Left lung (tissue), 10 donors: Measurements from ENCODE around the gene FBXO9. TPM values are rescaled to one million over a fixed set of nuclear protein-coding genes. Genes with fewer than 3 reads are reported as not detected.

Experiments
- ATAC-seq: fragments of 200-7000 bp; cut with Tn5 transposase; one replicate; pipeline ENCODE4 v1.9.1; 2020; ENCODE audit warnings: moderate library complexity
- DNase-seq, 4 donors: peaks; one replicate each; pipeline ENCODE4 v3.0.0-alpha.2; 2013 to 2020
- H3K27ac ChIP-seq, 2 donors: fragments of 200-600 bp; sonication (generic) in 1 of 2; one replicate each; pipeline versions ENCODE4 v1.5.0 to v1.8.0; 2020 to 2021
- H3K27me3 ChIP-seq, 2 donors: fragments of 200-600 bp; sonication (generic) in 1 of 2; one replicate each; pipeline versions ENCODE4 v1.5.0 to v1.8.0; 2020 to 2021
- H3K36me3 ChIP-seq, 2 donors: fragments of 200-600 bp; sonication (generic) in 1 of 2; one replicate each; pipeline versions ENCODE4 v1.5.0 to v1.8.0; 2020 to 2021
- H3K4me1 ChIP-seq, 2 donors: fragments of 200-600 bp; one replicate each; pipeline ENCODE4 v1.8.0; 2021
- H3K4me3 ChIP-seq, 2 donors: fragments of 200-600 bp; sonication (generic) in 1 of 2; one replicate each; pipeline versions ENCODE4 v1.5.0 to v1.8.0; 2020 to 2021; ENCODE audit warnings: mild to moderate bottlenecking in 1 of 2
- H3K9me3 ChIP-seq, 2 donors: fragments of 200-600 bp; sonication (generic) in 1 of 2; one replicate each; pipeline versions ENCODE4 v1.5.0 to v1.8.0; 2020 to 2021
- CTCF ChIP-seq, 2 donors: fragments of 200-600 bp; sonication (generic) in 1 of 2; IDR thresholded peaks; one replicate each; pipeline versions ENCODE4 v1.5.0 to v1.8.0; 2021; ENCODE audit warnings: antibody characterized with exemption in 2 of 2
- intact Hi-C, 2 donors: fragments of 100-400 bp; cut with DNase I; formaldehyde crosslinking; loops; one replicate each; pipeline versions ENCODE4 v1.11.2 to v1.14.2; 2022
- polyA plus RNA-seq, 6 donors: library from polyadenylated mRNA; unstranded; fragments of 120-200 nt; gene quantifications; one replicate each; pipeline ENCODE4 v1.2.1, GENCODE V29; 2013; ENCODE audit not compliant: insufficient read length in 6 of 6
- total RNA-seq, 2 donors: library from RNA; stranded (reverse); fragmentation: NEBNext Ultra II Directional; extraction: Animal tissue kit (Norgen Biotek cat#: 25700); gene quantifications; one replicate each; pipeline ENCODE4 v1.2.1, GENCODE V29; 2021
- donor health status: DM: no; HTN: yes; CAD: no.
- donor health status: DM: no; HTN: no; CAD: no.

FBXO9 gene
- total and polyA plus RNA-seq, 8 donors = 77.6 to 127 (median 111) TPM

GRCh38 chr6:53125276-53125675, 60.1 kb downstream of the FBXO9 start:
- H3K4me1 ChIP-seq = no peaks in the 10 kb centered on the region
- H3K36me3 ChIP-seq = no peaks in the 10 kb centered on the region
- TF ChIP-seq CTCF (IDR thresholded peaks at IDR 0.05) = no peak
- intact Hi-C loops = no loop called here
- ATAC-seq (no peak), DNase-seq (no peak)
- no peak overlapping the region for H3K4me3 ChIP-seq
- no peaks in the 10 kb centered on the region for H3K9me3 ChIP-seq
- no peak overlapping the region for H3K27ac ChIP-seq
- H3K27me3 ChIP-seq = no peaks in the 10 kb centered on the region

GRCh38 chr6:53128842-53129241, 63.6 kb downstream of the FBXO9 start:
- intact Hi-C loops = no loop called here
- Histone ChIP-seq H3K9me3 (no peaks in the 10 kb centered on the region), H3K27ac (peak overlapping the region in 1 of 2 donors; percentile 0), H3K4me3 (no peak overlapping the region), H3K36me3 (no peaks in the 10 kb centered on the region), H3K27me3 (no peaks in the 10 kb centered on the region), H3K4me1 (no peaks in the 10 kb centered on the region)
- ATAC-seq (peak; percentile 82), DNase-seq (no peak)
- TF ChIP-seq CTCF (IDR thresholded peaks at IDR 0.05) = no peak

- ATAC-seq (no peak), DNase-seq (no peak)
- intact Hi-C loops = no loop called here
- Histone ChIP-seq H3K27me3 (no peaks in the 10 kb centered on the region), H3K9me3 (no peaks in the 10 kb centered on the region), H3K4me3 (no peak overlapping the region), H3K4me1 (no peaks in the 10 kb centered on the region), H3K27ac (no peak overlapping the region), H3K36me3 (no peaks in the 10 kb centered on the region)
- TF ChIP-seq CTCF (IDR thresholded peaks at IDR 0.05) = no peak
These were observed 65.5 kb downstream of the FBXO9 start for GRCh38 chr6:53130569-53131290.

GRCh38 chr6:53133961-53134360, 68.8 kb downstream of the FBXO9 start:
- no peaks in the 10 kb centered on the region for H3K4me1 ChIP-seq
- intact Hi-C loops = no loop called here
- no peaks in the 10 kb centered on the region for H3K27me3 ChIP-seq
- no peaks in the 10 kb centered on the region for H3K9me3 ChIP-seq
- TF ChIP-seq CTCF (IDR thresholded peaks at IDR 0.05) = no peak
- H3K4me3 ChIP-seq = no peak overlapping the region
- H3K27ac ChIP-seq = no peak overlapping the region
- DNase-seq (no peak), ATAC-seq (no peak)
- no peaks in the 10 kb centered on the region for H3K36me3 ChIP-seq

GRCh38 chr6:53134601-53135235, 69.5 kb downstream of the FBXO9 start:
- no peaks in the 10 kb centered on the region for H3K9me3 ChIP-seq
- ATAC-seq = no peak
- peaks cover 0 to under 1% of the 10 kb centered on the region in 2 donors for H3K27me3 ChIP-seq
- no peaks in the 10 kb centered on the region for H3K36me3 ChIP-seq
- intact Hi-C loops = no loop called here
- no peaks in the 10 kb centered on the region for H3K4me1 ChIP-seq
- H3K4me3 ChIP-seq = no peak overlapping the region
- no peak for TF ChIP-seq CTCF (IDR thresholded peaks at IDR 0.05)
- no peak overlapping the region for H3K27ac ChIP-seq
- no peak for DNase-seq
